ENCODE measurements around the gene TTLL5. TPM values are rescaled to one million over a fixed set of nuclear protein-coding genes. Genes with fewer than 3 reads are reported as not detected.

Gene TTLL5
- total RNA-seq, 1 donor from 2014 or later, result 26.0 TPM

DNA sequence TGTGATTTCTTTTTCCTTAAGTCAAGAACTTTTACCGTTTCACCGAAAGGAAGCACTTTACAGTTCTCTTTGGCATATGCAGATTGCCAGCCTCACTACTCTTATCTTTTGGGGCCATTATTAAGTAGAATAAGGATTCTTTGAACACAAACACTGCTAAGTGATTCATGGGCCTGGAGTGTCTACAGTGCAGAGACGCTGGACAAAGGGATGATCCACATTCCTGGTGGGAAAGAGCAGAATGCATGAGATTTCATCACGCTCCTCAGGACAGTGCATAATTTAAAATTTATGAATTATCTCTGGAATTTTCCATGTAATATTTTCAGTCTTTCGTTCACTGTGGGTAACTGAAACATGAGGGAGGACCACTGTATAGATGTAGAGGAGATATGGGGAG is 90.2 kb downstream of the TTLL5 start:
- Histone ChIP-seq H3K27me3 (no peaks in the 10 kb centered on the region), H3K4me1 (no peaks in the 10 kb centered on the region), H3K36me3 (peaks cover 9% of the 10 kb centered on the region), H3K9me3 (no peaks in the 10 kb centered on the region), H3K27ac (no peak overlapping the region), H3K4me3 (no peak overlapping the region)
- no peak for ATAC-seq
- intact Hi-C loops (cut with DNase I), result no loop called here
- no peak for DNase-seq
- TF ChIP-seq, protein P1, sequence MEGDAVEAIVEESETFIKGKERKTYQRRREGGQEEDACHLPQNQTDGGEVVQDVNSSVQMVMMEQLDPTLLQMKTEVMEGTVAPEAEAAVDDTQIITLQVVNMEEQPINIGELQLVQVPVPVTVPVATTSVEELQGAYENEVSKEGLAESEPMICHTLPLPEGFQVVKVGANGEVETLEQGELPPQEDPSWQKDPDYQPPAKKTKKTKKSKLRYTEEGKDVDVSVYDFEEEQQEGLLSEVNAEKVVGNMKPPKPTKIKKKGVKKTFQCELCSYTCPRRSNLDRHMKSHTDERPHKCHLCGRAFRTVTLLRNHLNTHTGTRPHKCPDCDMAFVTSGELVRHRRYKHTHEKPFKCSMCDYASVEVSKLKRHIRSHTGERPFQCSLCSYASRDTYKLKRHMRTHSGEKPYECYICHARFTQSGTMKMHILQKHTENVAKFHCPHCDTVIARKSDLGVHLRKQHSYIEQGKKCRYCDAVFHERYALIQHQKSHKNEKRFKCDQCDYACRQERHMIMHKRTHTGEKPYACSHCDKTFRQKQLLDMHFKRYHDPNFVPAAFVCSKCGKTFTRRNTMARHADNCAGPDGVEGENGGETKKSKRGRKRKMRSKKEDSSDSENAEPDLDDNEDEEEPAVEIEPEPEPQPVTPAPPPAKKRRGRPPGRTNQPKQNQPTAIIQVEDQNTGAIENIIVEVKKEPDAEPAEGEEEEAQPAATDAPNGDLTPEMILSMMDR (IDR thresholded peaks at IDR 0.05), result no peak

DNA sequence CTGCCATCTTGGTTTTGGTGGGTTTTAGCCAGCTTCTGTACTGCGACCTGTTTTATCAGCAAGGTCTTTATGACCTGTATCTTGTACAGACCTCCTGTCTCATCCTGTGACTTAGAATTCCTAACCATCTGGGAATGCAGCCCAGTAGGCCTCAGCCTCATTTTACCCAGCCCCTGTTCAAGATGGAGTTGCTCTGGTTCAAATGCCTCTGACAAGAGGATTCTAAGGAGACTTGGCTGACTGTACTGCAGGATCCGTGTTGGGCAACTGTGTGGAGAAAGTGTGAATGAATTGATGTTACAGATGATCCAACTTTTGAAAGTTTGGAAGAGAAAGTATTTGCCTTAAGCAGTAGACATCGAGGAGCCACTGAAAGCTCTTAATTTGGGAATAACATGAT is 91.0 kb downstream of the TTLL5 start:
- DNase-seq (no peak), ATAC-seq (no peak)
- Histone ChIP-seq H3K27ac (no peak overlapping the region), H3K9me3 (no peaks in the 10 kb centered on the region), H3K4me3 (no peak overlapping the region), H3K36me3 (peaks cover 6% of the 10 kb centered on the region), H3K4me1 (no peaks in the 10 kb centered on the region), H3K27me3 (no peaks in the 10 kb centered on the region)
- TF ChIP-seq, protein P1 (IDR thresholded peaks at IDR 0.05), result no peak
- intact Hi-C loops (cut with DNase I), result no loop called here

DNA sequence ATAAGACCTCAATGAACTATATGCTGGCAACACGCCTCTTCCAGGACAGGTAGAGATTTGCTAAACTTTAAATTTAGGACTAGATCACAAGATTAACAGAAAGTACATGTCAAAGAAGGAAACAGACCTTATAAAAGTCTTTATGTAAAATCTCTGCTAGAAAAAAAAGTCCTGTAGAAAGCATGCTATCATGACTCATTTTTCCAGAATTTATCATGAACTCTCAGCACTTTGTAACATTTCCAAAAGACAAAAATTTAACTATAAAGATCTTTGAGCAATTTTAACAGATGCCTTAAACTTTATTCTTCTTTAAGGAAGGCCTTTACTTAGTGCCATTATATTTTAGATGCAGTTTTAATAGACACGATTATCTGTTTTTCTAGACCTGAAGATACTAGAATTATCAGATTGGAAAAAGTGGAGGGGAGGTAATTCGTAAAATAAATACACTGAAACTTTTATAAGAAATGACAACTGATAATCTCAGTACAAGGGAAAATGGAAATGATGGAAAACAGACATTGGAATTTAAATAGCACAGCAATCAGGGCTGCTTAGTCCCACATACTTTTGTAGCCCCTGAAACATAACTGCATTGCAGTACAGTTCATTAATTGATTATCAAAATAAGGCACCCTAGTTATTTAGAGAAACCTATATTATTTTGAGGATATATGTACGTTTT is 92.0 kb downstream of the TTLL5 start:
- H3K4me3 ChIP-seq, result no peak overlapping the region
- intact Hi-C loops (cut with DNase I), result no loop called here
- H3K9me3 ChIP-seq, result no peaks in the 10 kb centered on the region
- no peaks in the 10 kb centered on the region for H3K27me3 ChIP-seq
- TF ChIP-seq, protein P1 (IDR thresholded peaks at IDR 0.05), result no peak
- H3K36me3 ChIP-seq, result peaks cover 6% of the 10 kb centered on the region
- no peak overlapping the region for H3K27ac ChIP-seq
- H3K4me1 ChIP-seq, result no peaks in the 10 kb centered on the region
- DNase-seq (no peak), ATAC-seq (no peak)

DNA sequence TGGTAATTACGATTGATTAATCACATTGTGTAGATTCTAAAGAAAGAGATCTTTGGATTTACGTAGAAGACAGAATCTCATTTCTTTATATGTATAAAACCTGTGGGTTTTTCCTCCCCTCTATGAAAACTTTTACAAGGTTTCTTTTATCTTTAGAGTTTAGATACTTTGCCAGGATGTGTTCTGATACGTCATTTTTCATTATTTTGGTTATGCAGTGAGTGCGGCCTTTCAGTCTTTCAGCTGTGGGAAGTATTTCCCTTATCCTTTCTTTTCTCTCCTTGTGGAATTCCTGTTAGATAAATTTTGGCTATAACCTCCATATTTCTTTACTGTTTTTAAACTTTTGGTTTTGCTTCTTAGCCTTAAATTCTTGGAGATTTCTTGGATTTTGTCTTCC is 92.7 kb downstream of the TTLL5 start:
- ATAC-seq (no peak), DNase-seq (no peak)
- Histone ChIP-seq H3K36me3 (peaks cover 6% of the 10 kb centered on the region), H3K4me3 (no peak overlapping the region), H3K27me3 (no peaks in the 10 kb centered on the region), H3K9me3 (no peaks in the 10 kb centered on the region), H3K27ac (no peak overlapping the region), H3K4me1 (no peaks in the 10 kb centered on the region)
- TF ChIP-seq, protein P1 (IDR thresholded peaks at IDR 0.05), result no peak
- intact Hi-C loops (cut with DNase I), result no loop called here

DNA sequence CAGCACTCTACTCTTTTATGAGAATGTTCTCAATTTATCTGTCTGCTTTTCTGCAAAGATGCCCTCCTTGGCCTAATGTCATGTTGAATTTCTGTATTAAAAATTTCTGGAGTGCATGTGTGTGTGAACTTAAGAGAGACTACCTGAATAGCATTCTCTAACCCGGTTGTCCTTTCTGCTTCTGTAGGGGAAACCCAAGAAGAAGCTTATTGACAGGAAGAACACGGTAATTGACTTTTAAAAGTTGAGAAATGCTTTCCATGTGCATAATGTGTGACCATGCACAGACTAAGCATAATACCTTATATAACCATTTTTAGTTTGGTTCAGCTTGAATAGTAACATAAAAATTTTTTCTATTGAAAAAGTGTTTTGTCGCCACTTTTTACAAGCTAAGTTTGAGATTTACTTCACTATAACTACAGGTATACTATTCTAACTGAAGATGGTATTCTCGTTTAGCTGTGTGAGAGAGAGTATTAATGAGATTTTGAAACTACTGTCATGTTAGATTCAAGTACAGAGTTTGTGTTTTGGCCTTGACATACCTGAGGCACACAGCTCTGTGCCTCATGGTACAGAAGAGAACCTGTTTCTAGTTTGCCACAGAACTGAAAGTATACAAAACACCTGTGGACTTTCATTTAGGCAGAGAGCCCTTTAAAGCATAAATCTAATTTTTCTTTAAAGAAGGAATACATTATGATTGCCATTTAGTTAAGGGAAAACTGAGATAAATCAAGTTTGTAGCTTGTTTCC is 96.8 kb downstream of the TTLL5 start:
- intact Hi-C loops (cut with DNase I), result no loop called here
- H3K27ac ChIP-seq, result no peak overlapping the region
- TF ChIP-seq, protein P1 (IDR thresholded peaks at IDR 0.05), result no peak
- no peaks in the 10 kb centered on the region for H3K9me3 ChIP-seq
- H3K4me1 ChIP-seq, result no peaks in the 10 kb centered on the region
- DNase-seq (no peak), ATAC-seq (no peak)
- H3K27me3 ChIP-seq, result no peaks in the 10 kb centered on the region
- H3K4me3 ChIP-seq, result no peak overlapping the region
- H3K36me3 ChIP-seq, result no peaks in the 10 kb centered on the region

Data from upper lobe of right lung (tissue), 1 donor.